SJCRH30 (cell line): ENCODE results near the gene RBM38. TPM values are rescaled to one million over a fixed set of nuclear protein-coding genes. Genes with fewer than 3 reads are reported as not detected.
"Not testable (repeated sequence)": the region's sequence is repeated elsewhere in the genome, so short reads cannot be mapped to it uniquely, and the experiment has no call there.

Experiments used
- DNase-seq, 2 experiments: peaks; one replicate each; pipeline ENCODE4 v3.0.0-alpha.2; 2015 to 2020
- H3K27ac ChIP-seq: fragments of 250-450 bp; sonication (Bioruptor Pico); 2 replicates; pipeline ENCODE4 v1.5.1; 2020; ENCODE audit warnings: mild to moderate bottlenecking, moderate library complexity
- H3K27me3 ChIP-seq: fragments of 250-450 bp; sonication (Bioruptor Pico); 2 replicates; pipeline ENCODE4 v1.5.1; 2020; ENCODE audit warnings: mild to moderate bottlenecking, moderate library complexity
- H3K36me3 ChIP-seq: fragments of 250-450 bp; sonication (Bioruptor Pico); 2 replicates; pipeline ENCODE4 v1.5.1; 2020; ENCODE audit warnings: mild to moderate bottlenecking, moderate library complexity
- H3K4me1 ChIP-seq: fragments of 250-450 bp; sonication (Bioruptor Pico); 2 replicates; pipeline ENCODE4 v1.5.1; 2020; ENCODE audit warnings: mild to moderate bottlenecking, moderate library complexity
- H3K4me3 ChIP-seq: fragments of 250-450 bp; sonication (Bioruptor Pico); 2 replicates; pipeline ENCODE4 v1.5.1; 2020; ENCODE audit warnings: mild to moderate bottlenecking, moderate library complexity
- H3K9me3 ChIP-seq: fragments of 250-450 bp; sonication (Bioruptor Pico); replicated peaks from 2 replicates; pipeline ENCODE4 v1.5.1; 2020; ENCODE audit warnings: mild to moderate bottlenecking, moderate library complexity
- total RNA-seq: library from RNA; depleted of rRNA; stranded (reverse); fragments of >200 nt; shearing (Covaris generic); gene quantifications from 2 replicates; pipeline ENCODE4 v1.2.3, GENCODE V29; 2014

The RBM38 gene
- total RNA-seq, 1 experiment from 2014 or later: 181 TPM

GRCh38 chr20:57425150-57426013, 34.2 kb downstream of the RBM38 start:
- Histone ChIP-seq H3K4me1 (peaks cover 14% of the 10 kb centered on the region), H3K4me3 (no peak overlapping the region), H3K36me3 (no peaks in the 10 kb centered on the region), H3K9me3 (no peaks in the 10 kb centered on the region), H3K27me3 (peaks cover 16% of the 10 kb centered on the region), H3K27ac (no peak overlapping the region)
- peak; percentile 48 to 60 for DNase-seq

- DNase-seq: peak in 1 of 2 experiments; percentile 44
- Histone ChIP-seq H3K27ac (no peak overlapping the region), H3K36me3 (no peaks in the 10 kb centered on the region), H3K9me3 (no peaks in the 10 kb centered on the region), H3K27me3 (peaks cover 9% of the 10 kb centered on the region), H3K4me1 (peaks cover 14% of the 10 kb centered on the region), H3K4me3 (no peak overlapping the region)
These were observed 35.1 kb downstream of the RBM38 start for GRCh38 chr20:57426271-57426689.

DNA sequence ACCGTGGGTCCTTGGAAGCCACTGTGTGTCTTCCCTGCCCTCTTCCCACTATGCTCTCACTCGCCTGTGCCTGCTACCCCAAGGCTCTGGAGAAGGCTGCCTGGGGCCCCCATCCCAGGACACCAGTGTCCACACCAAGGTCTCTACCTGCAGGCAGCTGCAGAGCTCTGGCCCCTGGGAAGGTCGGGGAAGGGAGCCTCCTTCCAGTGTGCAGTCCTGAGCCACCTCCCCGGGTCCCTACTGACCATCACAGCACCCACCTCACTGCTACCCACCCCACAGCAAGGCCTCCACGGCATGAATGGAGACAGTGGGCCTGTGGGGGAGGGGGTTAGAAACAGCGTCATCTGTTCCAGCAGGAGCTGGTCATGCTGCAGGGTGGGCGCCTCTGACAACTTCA, 35.6 kb downstream of the RBM38 start:
- no peaks in the 10 kb centered on the region for H3K9me3 ChIP-seq

GRCh38 chr20:57428324-57429158, 37.3 kb downstream of the RBM38 start:
- no peak for DNase-seq

More for the DNA sequence above, 35.6 kb downstream of the RBM38 start:
- Histone ChIP-seq H3K27me3 (peaks cover 6% of the 10 kb centered on the region), H3K36me3 (no peaks in the 10 kb centered on the region), H3K4me1 (peaks cover 14% of the 10 kb centered on the region), H3K4me3 (no peak overlapping the region), H3K27ac (no peak overlapping the region)
- no peak for DNase-seq

DNA sequence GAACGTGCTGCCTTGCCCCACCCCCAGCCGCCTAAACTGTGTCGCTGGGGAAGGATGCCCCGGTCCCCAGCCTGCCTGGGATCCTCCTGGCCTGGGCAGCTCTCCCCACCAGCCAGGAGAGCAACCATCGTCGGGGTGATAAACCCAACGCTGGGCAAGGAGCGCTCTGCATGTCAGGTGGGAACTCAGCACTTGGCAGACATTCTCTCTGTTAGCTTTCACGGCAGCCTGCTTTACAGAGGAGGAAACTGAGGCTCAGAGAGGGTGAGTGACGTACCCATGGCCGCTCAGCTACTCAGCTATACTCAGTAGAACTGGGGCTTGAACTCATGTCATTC, 37.9 kb downstream of the RBM38 start:
- Histone ChIP-seq H3K36me3 (no peaks in the 10 kb centered on the region), H3K4me1 (peaks cover 32% of the 10 kb centered on the region)

More at GRCh38 chr20:57428324-57429158, 37.3 kb downstream of the RBM38 start:
- Histone ChIP-seq H3K36me3 (no peaks in the 10 kb centered on the region), H3K4me3 (no peak overlapping the region), H3K9me3 (no peaks in the 10 kb centered on the region), H3K27ac (no peak overlapping the region), H3K4me1 (peaks cover 26% of the 10 kb centered on the region), H3K27me3 (peaks cover 6% of the 10 kb centered on the region; the same call in 1 of the 2 replicates)

DNA sequence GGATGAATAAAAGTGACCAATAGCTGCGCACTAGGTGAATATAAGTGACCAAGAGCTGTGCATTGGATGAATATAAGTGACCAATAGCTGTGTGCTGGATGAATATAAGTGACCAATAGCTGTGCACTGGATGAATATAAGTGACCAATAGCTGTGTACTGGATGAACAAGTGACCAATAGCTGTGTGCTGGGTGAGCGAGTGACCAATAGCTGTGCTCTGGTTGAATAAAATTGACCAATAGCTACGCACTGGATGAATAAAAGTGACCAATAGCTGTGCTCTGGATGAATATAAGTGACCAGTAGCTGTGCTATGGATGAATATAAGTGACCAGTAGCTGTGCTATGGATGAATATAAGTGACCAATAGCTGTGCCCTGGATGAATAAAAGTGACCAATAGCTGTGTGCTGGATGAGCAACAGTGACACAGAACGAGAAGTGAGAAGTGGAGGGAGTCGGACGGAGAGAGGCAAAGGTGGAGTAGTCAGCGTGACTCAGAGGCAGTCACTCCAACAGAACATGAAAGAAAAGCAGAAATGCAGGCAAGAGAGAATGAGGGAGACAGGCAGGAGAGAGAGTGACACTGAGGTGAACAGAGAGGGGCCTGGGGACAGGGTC, 38.5 kb downstream of the RBM38 start:
- H3K4me1 ChIP-seq: peaks cover 37% of the 10 kb centered on the region
- H3K36me3 ChIP-seq: no peaks in the 10 kb centered on the region
- 0 out of 2 replicates have a peak, but pooled peaks cover 6% of the 10 kb centered on the region for H3K27me3 ChIP-seq
- no peak overlapping the region for H3K27ac ChIP-seq
- no peak overlapping the region for H3K4me3 ChIP-seq
- DNase-seq: no peak
- H3K9me3 ChIP-seq: no peaks in the 10 kb centered on the region

More for the DNA sequence above, 37.9 kb downstream of the RBM38 start:
- H3K9me3 ChIP-seq: no peaks in the 10 kb centered on the region
- H3K27ac ChIP-seq: no peak overlapping the region
- H3K27me3 ChIP-seq: peaks cover 6% of the 10 kb centered on the region; the same call in 1 of the 2 replicates
- DNase-seq: no peak
- no peak overlapping the region for H3K4me3 ChIP-seq

- H3K4me1 ChIP-seq: peaks cover 39% of the 10 kb centered on the region
- not testable (repeated sequence) for H3K27ac ChIP-seq, H3K9me3 ChIP-seq, H3K27me3 ChIP-seq, H3K4me3 ChIP-seq, DNase-seq, H3K36me3 ChIP-seq
These were observed 39.0 kb downstream of the RBM38 start for GRCh38 chr20:57430201-57430596.

GRCh38 chr20:57431539-57431835, 40.3 kb downstream of the RBM38 start:
- no peak overlapping the region for H3K4me3 ChIP-seq
- no peaks in the 10 kb centered on the region for H3K36me3 ChIP-seq
- H3K27me3 ChIP-seq: no peaks in the 10 kb centered on the region
- no peak for DNase-seq
- H3K9me3 ChIP-seq: no peaks in the 10 kb centered on the region
- no peak overlapping the region for H3K27ac ChIP-seq
- H3K4me1 ChIP-seq: peaks cover 39% of the 10 kb centered on the region

DNA sequence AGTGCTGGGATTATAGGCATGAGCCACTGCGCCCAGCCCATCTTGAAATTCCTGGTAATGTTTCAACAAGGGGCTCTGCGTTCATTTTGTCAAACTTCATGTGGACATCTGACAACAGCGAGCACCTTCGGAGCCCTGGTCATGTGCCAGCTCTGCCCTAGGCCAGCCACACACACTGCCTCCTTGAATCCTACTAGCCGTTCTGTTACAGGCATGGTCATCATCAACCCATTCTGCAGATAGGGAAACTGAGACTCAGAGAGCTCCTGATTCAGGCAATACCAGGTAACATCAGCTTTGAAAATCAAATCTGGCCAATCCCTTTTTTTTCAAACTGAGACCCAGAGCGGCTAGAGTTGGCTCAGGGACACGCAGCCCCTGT, 41.3 kb downstream of the RBM38 start:
- no peak overlapping the region for H3K4me3 ChIP-seq
- no peaks in the 10 kb centered on the region for H3K36me3 ChIP-seq
- peaks cover 43% of the 10 kb centered on the region for H3K4me1 ChIP-seq
- peak overlapping the region; percentile 4; the same call in 1 of the 2 replicates for H3K27ac ChIP-seq
- no peak for DNase-seq
- no peaks in the 10 kb centered on the region for H3K9me3 ChIP-seq
- H3K27me3 ChIP-seq: no peaks in the 10 kb centered on the region

GRCh38 chr20:57432862-57433491, 41.8 kb downstream of the RBM38 start:
- Histone ChIP-seq H3K4me3 (no peak overlapping the region), H3K9me3 (no peaks in the 10 kb centered on the region), H3K27me3 (no peaks in the 10 kb centered on the region), H3K36me3 (no peaks in the 10 kb centered on the region), H3K4me1 (peaks cover 48% of the 10 kb centered on the region), H3K27ac (peak overlapping the region; percentile 4; the same call in 1 of the 2 replicates)
- DNase-seq: peak; percentile 84 to 88

DNA sequence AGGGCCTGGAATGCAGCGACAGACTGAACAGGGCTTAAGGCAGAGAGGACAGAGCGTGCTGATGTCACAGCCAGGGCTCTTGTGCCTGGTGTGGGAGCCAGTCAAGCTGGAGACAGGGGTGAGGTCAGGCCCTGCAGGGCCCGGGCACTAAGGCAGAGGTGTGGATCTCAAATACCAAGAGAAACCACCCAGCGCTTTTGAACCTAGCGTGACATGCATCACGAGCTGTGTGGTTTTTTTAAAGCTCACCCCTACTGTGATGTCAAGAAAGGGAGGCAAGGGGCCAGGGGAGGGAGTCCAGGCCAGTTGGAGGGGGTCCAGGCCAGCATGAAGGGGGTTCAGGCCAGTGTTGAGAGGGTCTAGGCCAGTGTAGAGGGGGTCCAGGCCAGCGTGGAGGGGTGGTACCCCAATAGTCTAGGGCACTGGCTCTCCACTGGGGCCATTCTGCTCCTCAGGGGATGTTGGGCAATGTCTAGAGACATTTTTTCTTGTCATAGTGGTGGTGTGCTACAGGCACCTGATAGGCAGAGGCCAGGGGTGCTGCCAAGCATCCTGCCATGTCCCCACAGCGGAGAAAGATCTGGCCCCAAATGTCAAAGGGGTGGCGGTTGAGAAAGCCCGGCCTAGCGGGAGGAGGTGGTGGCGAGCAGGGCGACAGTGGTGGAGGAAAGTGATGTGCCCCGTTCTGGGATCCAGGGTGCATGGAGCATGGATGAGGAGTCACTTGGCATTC, 42.6 kb downstream of the RBM38 start:
- Histone ChIP-seq H3K9me3 (no peaks in the 10 kb centered on the region), H3K27ac (no peak overlapping the region; the same call in 1 of the 2 replicates), H3K4me1 (peaks cover 55% of the 10 kb centered on the region), H3K4me3 (no peak overlapping the region), H3K27me3 (no peaks in the 10 kb centered on the region), H3K36me3 (no peaks in the 10 kb centered on the region)
- DNase-seq: peak; percentile 57 to 63

DNA sequence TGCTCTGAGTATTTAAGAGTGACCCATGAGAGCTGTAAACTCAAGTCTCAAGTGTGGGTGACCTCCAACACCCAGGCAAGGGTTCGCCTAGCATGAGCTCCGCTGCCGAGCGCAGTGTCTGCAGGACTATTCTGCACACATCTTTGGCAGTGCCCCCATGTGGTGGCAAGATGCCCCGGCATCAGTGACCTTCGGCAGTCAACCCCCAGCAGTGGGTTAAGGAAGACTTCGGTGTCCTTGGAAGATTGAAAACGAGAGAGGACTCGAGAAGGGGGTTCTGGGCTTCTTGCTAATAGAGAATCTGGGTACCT, 43.1 kb downstream of the RBM38 start:
- Histone ChIP-seq H3K27ac (no peak overlapping the region), H3K4me1 (peaks cover 55% of the 10 kb centered on the region), H3K9me3 (no peaks in the 10 kb centered on the region), H3K4me3 (no peak overlapping the region), H3K36me3 (no peaks in the 10 kb centered on the region), H3K27me3 (no peaks in the 10 kb centered on the region)
- no peak for DNase-seq

DNA sequence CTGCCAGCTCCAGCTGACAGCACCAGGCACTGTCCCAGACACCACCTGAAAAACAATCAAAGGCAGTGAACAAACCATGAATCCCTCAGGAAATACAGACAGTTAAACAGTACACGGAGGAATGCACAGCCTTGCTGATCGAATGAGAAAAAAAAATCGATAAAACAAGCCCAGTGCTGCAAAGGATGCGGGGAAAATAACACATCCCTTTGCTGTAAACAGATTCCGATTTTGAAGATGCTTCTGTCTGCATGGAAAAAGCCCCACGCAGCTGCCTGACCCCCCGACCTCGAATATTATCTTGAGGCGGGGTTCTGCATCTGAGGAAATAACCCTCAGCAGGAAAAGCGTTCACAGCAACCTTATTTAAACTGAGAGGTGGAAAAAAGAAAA, 43.9 kb downstream of the RBM38 start:
- H3K36me3 ChIP-seq: no peaks in the 10 kb centered on the region
- peak overlapping the region; percentile 36; the same call in 1 of the 2 replicates for H3K27ac ChIP-seq
- no peaks in the 10 kb centered on the region for H3K27me3 ChIP-seq
- peak overlapping the region; percentile 4; the same call in 1 of the 2 replicates for H3K4me3 ChIP-seq
- H3K9me3 ChIP-seq: no peaks in the 10 kb centered on the region
- H3K4me1 ChIP-seq: peaks cover 56% of the 10 kb centered on the region
- no peak for DNase-seq
